ENCODE data around the gene SRSF7.

DNA sequence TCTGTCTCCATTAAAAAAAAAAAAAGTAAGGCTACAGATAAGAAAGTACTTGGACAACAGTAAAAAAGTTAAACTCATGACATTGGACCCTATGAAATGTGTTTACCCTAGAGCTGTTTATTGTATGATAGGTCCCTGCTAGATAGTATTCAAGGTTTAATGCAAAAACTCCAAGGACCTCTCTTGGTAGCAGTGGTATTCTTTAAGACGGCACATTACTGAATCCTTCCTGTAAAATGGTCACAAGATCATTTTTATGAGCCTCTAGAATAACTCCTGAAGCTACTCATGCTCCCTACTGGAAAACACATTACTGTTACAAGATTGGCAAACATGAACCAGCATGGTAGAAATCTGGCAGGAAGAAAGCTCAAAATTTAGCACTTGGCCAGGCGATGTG is 46.5 kb downstream of the SRSF7 start:
- TF ChIP-seq POLR2A (IDR thresholded peaks at IDR 0.05) (no peak), EP300 (IDR thresholded peaks at IDR 0.05) (no peak), POLR2AphosphoS5 (IDR thresholded peaks at IDR 0.05) (no peak)
- TF ChIP-seq, protein P1, sequence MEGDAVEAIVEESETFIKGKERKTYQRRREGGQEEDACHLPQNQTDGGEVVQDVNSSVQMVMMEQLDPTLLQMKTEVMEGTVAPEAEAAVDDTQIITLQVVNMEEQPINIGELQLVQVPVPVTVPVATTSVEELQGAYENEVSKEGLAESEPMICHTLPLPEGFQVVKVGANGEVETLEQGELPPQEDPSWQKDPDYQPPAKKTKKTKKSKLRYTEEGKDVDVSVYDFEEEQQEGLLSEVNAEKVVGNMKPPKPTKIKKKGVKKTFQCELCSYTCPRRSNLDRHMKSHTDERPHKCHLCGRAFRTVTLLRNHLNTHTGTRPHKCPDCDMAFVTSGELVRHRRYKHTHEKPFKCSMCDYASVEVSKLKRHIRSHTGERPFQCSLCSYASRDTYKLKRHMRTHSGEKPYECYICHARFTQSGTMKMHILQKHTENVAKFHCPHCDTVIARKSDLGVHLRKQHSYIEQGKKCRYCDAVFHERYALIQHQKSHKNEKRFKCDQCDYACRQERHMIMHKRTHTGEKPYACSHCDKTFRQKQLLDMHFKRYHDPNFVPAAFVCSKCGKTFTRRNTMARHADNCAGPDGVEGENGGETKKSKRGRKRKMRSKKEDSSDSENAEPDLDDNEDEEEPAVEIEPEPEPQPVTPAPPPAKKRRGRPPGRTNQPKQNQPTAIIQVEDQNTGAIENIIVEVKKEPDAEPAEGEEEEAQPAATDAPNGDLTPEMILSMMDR (IDR thresholded peaks at IDR 0.05) = no peak

Measured in upper lobe of left lung (tissue), 4 donors.